Activated naive CD4-positive, alpha-beta T cell treated with anti-CD3 and anti-CD28 coated beads, Interleukin-2, amount 50 U/mL, for 72 hours (primary cell): ENCODE data around the gene OR13G1. TPM values are rescaled to one million over a fixed set of nuclear protein-coding genes. Genes with fewer than 3 reads are reported as not detected.

ENCODE experiments used
- ATAC-seq, 2 donors: fragments of 150-1000 bp; cut with Tn5 transposase; 2 replicates each; pipeline ENCODE4 v1.10.0; 2021; ENCODE audit warnings: mild to moderate bottlenecking in 2 of 2, moderate library complexity in 2 of 2
- DNase-seq, 2 donors: peaks; one replicate each; pipeline ENCODE4 v3.0.0; 2021 to 2022; ENCODE audit warnings: low spot score in 2 of 2
- H3K27ac Mint-ChIP-seq, 2 donors: one replicate each; pipeline ENCODE4 v1.8.0; 2022; ENCODE audit warnings: mild to moderate bottlenecking in 2 of 2, mixed read lengths in 2 of 2
- H3K36me3 Mint-ChIP-seq, 2 donors: one replicate each; pipeline ENCODE4 v1.8.0; 2022; ENCODE audit warnings: mixed read lengths in 2 of 2
- H3K9me3 Mint-ChIP-seq, 2 donors: one replicate each; pipeline ENCODE4 v1.8.0; 2022; ENCODE audit warnings: mixed read lengths in 2 of 2
- total RNA-seq, 2 donors: library from RNA; stranded (reverse); gene quantifications; one replicate each; pipeline ENCODE4 v1.2.3, GENCODE V29; 2022

Gene OR13G1
- total RNA-seq, 2 donors from 2014 or later, result not detected

DNA sequence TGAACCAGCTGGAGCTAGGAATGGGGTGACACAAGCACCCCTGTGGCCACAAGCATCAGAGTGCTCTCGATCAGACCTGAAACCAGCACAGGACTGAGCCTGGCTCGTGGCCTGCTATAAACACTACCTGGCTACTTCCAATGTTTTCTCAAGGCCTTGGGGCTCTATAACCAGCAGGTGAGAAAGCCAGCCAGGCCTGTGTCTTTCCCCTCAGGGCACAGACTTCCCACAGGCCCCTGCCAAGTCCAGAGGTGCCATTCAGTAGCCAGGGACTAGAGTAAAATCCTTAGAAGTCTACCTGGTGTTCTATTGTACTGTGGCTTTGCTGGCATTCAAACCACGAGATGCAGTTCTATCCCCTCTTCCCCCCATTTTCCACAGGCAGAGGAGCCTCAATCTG lies 51.6 kb downstream of the OR13G1 start:
- DNase-seq (no peak), ATAC-seq (no peak)
- H3K9me3 Mint-ChIP-seq, result peaks cover 4 to 5% of the 10 kb centered on the region in 2 donors
- no peaks in the 10 kb centered on the region for H3K36me3 Mint-ChIP-seq
- H3K27ac Mint-ChIP-seq, result no peak overlapping the region

Other genes starting within 250 kb of the OR13G1 start
- gene OR2B11, start 221.6 kb downstream of the OR13G1 start, total RNA-seq, result not detected
- gene OR2C3, start 143.3 kb downstream of the OR13G1 start, total RNA-seq, result not detected
- under 1 TPM; 0.14 to 0.16 TPM for gene GCSAML, start 130.6 kb downstream of the OR13G1 start, total RNA-seq
- under 1 TPM in 1 of 2 donors, not detected in 1; 0.25 TPM for gene OR2G2, start 91.4 kb downstream of the OR13G1 start, total RNA-seq
- not detected for gene OR2G3, start 74.2 kb downstream of the OR13G1 start, total RNA-seq
- not detected for gene OR6F1, start 36.9 kb upstream of the OR13G1 start, total RNA-seq
- not detected for gene OR14K1, start 58.9 kb upstream of the OR13G1 start, total RNA-seq
- not detected for gene OR14A2, start 68.4 kb upstream of the OR13G1 start, total RNA-seq
- gene OR1C1, start 80.8 kb upstream of the OR13G1 start, total RNA-seq, result not detected
- not detected for gene OR14A16, start 144.4 kb upstream of the OR13G1 start, total RNA-seq
- gene OR11L1, start 162.2 kb upstream of the OR13G1 start, total RNA-seq, result not detected
- under 1 TPM in 1 of 2 donors, not detected in 1; 0.10 TPM for gene TRIM58, start 177.4 kb upstream of the OR13G1 start, total RNA-seq
- gene OR2W3, start 215.8 kb upstream of the OR13G1 start, total RNA-seq, result not detected
- gene OR2T8, start 240.5 kb upstream of the OR13G1 start, total RNA-seq, result not detected
- not detected for gene OR2AJ1, start 245.2 kb upstream of the OR13G1 start, total RNA-seq